ENCODE data around the gene NCKIPSD. TPM values are rescaled to one million over a fixed set of nuclear protein-coding genes. Genes with fewer than 3 reads are reported as not detected.

NCKIPSD gene
- total RNA-seq, 1 experiment from 2014 or later, result 39.2 TPM

DNA sequence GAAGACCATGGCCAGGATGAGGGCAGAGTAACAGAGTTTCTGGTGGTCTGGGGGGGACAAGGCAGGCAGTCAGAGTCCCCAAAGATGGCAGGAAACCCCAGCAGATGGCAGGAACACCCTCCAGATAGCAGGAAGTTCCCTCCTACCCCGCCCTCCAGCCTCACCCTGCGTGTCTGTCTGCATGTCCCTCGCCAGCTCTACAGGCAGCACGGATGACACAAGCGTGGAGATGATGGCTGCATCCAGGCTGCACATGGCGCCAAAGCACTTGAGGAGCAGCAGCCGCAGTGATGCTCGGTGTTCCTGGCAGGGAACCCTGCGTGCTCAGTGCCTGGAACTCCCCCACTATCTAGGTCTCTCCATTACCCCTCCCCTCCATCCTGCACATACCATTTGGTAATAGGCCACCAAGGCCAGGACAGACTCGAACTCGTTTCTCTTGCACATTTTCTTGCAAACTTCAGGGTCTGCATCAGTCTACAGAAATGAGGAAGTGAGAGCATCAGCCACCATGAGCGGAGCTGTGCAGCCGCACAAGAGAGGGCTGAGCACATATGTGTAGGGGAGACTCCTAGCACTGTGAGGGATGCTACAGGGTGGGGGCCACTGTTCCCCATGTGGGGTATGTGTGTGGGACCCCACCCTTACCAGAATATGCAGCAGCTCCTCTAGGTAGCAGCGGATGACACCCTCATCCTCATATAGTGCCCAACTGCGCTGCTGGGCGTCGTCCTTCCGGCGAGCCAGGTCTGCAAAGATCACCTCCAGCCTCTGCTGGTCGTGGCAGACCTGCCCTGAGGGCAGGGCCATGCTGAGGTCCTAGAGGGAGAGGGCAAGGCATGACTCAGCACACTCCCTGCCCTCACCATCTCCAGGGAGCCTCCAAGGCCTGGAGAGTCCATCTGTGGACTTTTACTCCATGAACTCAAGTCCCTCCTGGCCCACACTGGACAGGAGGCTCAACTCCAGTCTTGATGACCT, 6.0 kb downstream of the NCKIPSD start:
- no peak for DNase-seq (ENCODE audit: low read depth)

DNA sequence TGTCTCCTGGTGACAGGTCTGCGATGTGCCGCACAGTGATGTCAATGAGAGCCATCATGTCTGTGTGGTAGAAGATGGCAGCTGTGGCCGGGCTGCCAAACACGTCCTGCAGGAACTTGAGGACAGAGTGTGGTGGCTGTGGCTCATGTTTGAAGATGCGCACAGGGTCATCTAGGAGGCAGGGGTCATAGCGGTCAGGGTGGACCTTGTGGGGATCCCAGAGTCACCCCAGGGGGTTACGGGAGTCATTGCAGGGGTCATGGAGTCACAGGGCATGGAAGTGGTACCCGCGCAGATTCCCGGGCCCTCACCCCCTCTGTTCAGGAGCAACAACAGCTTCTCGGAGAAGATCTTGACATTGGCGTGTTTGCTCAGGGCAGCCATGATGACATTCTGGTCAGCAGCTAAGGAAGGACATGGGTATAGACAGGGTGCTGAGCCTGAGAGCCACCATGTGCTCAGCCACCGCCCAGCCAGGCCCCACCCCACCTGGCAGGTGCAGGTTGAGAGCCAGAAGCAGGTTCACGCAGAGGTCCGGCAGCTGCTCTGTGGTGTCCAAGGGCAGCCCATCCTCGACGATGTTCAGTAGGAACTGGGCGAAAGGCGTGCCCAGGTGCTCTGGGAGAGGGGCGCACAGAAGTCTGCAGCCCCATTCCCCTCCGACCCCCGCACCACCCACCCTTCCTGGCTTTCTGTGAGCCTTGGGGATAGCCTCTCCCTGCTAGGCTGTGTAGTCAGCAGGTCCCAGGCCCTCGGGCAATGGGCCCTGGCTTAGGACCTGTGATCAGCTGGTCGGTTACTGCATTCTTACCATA, 6.9 kb downstream of the NCKIPSD start:
- no peak for DNase-seq (ENCODE audit: low read depth)

DNA sequence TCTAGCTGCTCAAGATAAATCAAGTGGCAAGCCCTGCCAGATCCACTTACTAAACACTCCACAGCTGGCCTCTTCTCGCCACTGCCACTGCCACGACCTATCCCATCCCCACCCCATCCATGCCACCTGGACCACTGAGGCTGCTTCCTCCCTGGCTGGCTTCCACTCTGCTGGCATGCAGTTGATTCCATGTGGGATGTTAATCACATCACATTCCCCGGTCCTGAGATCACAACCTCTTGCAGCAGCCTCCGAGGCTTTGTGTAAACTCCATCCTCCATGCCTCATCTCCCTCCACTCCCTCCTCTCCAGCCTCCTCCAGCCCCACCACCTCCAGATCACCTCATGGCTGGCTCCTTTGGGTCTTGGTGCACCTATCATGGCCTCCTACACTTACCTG, 7.7 kb downstream of the NCKIPSD start:
- DNase-seq (ENCODE audit: low read depth), result no peak

DNA sequence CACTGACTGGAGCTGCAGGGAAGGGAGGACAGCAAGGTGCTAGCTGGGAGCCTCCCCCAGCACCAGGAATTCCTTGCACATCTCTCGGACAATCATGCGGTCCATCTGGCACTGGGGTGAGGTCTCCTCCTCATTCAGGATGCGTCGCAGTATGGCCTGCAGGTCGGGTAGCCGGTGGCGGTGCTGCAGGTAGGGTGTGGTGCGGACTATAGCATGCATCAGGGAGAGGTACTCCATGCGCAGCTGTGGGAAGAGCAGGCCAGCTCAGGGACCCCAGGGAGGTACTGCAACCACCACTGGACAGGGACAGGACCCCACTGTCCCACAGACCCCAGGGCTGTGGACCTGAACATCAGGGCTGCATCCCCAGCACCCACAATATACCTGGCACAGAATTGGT, 11.2 kb downstream of the NCKIPSD start:
- no peak for DNase-seq (ENCODE audit: low read depth)

DNA sequence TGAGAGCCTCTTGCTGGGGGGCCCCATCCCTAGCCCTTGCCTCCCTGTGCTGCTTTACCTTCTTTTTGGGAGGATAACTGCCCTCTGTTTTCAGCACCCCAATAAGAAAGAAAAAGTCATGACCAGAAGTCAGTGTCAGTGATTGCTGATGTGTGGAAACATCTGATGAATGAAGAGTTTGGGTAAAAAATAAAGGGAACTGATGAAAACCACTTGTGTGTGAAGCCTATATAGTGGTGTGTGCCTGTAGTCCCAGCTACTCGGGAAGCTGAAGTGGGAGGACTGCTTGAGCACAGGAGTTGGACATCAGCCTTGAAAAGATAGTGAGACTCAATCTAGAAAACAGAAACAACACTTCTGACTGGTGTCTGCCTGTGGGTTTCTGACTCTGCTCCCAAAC, 13.2 kb downstream of the NCKIPSD start:
- no peak for DNase-seq (ENCODE audit: low read depth)

DNA sequence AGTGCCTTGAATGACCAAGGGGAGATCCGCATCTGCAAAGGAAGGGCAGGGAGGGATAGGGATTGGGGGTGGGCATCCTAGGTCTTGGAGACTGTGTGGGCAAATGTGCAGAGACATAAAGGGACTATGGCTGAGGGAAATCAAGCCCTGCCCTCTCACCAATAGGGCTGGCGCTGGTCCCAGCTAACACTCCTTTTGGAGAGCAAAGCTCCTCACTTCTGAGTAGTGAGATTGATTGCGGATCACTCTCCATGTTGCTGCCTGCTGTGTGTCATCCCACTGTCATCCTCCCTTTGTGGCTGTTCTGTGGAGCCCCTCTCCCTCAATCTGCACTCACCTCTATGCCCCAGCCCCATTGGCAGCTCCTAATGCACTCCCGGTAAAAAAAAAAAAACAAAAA, 20.8 kb downstream of the NCKIPSD start:
- no peak for DNase-seq (ENCODE audit: low read depth)

DNA sequence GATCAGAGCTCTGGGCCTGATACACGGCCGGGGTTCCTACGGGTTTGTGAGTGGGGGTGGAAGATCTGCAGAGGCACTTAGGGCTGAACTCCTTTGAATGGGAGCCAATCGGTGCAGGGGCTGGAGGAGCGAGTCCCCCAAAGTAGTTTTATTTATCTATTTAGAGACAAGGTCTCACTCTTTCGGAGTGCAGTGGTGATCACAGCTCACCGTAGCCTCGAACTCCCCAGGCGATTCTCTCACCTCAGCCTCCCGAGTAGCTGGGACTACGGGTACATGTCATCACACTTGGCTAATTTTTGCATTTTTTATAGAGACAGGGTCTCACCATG, 21.4 kb downstream of the NCKIPSD start:
- DNase-seq (ENCODE audit: low read depth), result no peak

DNA sequence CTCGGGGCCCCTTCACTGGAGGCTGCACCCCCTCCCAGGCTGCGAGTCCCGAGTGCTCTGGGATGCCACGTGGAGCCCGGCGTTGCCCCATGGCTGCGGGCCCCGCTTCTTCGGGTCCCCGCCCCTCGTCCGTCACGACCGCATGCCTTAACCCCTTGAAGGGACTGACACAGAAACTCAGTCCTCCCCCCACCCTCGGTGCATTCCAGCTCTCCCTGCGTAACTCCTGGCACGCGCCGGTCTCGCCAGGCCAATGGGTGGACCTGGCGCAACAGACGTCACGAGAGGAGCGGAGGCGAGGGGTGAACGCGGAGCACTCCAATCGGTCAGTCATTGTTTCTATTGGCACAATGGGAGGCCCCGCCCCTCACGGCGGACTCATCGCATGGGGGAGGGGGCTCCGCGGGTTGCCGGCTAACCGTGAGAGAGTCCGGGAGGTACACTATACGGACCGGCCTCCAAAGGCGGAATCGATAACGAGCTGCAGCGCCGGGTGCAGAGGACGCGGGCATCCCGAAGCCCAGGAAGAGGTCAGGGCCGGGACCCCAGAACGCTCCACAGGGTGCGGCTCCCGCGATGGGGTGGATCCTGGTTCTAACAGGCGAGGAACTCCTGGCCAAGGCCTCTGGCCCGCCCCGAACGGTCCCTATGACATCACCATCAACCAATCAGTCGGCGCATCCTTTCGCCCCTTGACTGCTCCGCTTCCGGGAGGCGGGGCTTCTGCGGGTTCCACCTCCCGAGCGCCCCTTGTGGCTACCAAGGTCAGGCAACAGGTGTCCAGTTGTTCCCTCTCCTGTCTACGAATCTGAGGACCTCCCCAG, 22.0 kb downstream of the NCKIPSD start:
- peak; percentile 98 for DNase-seq (ENCODE audit: low read depth)

DNA sequence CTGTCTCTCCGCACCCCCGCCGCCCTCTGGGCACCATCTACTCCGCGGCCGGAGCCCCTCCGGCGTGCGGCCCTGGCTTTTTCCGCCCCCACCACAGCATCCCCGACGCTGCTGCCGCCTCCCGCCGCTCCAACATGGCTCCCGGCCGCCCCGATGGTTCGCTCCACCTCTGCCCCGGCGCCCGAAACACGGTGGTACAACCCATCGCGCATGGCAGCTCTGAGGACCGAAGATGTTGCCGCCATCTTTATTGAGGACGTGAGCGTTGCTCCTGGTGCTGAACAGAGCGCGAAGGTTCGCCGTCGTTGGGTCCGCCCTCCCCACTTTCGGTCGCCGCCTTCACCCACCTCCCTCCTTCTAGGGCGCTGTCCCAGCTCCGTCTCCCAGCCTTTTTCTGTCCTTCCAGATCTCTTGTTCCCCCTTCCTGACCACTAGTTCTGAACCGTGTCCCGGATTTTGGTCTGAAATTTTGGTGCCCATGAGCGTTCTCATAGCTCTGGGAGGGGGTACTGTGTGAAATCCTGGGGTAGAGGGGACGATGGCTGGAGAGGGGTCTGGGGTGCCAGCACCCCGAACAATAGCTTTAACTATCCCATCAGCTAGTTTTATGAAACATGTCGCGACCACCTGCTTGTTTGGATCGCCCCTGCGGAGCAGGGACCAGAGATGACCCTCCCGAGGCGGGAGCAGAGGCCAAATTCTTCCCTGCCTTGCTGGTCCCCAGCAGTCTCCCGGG, 22.8 kb downstream of the NCKIPSD start, which contains the start of gene CELSR3:
Gene CELSR3 (minus strand): TSS at position 134 of the 736 bp plus-strand sequence. CDS start 252 bp downstream, outside the sequence.
- peak; percentile 77 for DNase-seq (ENCODE audit: low read depth)

DNA sequence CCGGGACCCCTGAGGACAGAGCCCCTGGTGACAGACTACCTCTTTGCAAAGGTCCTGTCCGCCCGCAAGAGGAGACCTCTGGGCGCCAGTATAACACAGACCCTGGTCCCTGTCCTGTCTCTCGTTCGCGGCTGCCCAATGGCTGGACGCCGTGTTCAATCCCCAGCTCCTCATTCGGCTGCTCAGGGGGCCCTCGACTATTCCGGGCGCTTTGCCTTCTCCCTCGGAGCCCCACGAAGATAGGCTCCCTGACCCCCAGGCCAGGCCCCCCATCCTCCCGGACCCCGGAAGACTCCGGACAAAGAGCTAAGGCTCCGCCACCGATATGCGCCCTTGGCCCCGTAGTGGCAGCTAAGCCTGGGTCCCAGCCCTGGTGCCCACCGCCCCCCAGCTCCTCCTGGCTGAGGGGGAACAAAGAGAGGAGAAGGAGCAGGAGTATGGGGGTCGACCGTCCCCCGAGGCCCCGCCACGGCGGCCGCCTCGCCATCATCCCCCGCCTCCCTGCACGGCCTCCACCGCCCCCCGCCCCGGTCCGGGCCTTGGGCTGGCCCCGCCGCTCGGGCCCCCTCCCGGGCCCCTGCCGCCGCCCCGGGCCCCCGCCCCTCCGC, 23.5 kb downstream of the NCKIPSD start:
- no peak for DNase-seq (ENCODE audit: low read depth)

DNA sequence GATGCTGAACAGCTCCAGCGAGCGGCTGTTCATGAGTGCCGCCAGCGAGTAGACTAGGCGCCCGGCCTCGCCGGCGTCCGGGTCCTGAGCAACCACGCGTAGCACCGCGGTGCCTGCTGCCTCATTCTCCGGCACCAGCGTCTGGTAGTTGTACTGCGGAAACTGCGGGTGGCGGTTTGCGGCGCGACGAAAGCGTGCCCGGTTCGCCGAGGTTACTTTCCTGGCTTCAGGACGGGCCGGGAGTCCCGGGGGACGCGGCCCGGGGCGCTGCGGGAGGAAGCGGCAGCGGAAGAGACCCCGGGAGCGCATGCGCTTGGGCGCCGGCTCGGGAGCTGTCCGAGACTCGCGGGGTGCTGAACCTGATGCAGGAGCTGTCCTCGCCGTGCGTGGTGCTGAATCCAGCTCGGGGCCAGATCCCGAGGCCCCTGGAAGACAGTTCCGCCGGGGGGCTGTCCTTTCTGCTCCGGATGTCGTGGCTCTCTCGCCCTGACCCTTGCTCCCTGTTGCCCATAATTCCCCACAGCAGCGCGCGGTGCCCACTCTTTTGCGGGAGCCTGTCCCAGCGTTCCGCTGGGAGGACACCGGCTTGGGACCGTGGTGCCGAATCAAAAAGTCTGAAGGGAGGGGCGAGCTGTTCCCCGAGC, 24.1 kb downstream of the NCKIPSD start:
- no peak for DNase-seq (ENCODE audit: low read depth)

DNA sequence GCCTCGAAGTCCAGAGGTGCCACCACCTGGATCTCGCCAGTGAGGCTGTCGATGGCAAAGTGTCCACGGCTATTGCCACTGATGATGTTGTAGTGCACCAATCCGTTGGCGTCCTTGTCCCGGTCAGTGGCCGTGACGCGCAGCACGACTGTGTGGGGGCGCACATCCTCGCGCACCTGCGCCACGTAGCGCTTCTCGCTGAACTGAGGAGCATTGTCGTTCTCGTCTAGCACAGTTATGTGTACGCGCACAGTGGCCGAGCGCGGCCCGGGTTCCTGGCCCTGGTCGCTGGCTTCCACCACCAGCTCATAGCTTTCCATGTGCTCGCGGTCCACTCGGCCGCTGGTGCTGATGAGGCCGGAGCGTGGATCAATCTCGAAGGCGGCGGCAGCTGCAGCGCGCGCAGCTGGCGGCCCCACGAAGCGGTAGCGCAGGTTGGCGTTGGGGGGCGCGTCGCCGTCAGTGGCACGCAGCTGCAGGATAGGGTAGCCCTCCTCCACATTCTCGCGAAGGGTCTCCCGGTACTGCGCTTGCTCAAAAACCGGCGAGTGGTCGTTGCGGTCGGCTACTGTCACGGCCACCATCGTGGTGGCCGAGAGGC, 24.8 kb downstream of the NCKIPSD start:
- no peak for DNase-seq (ENCODE audit: low read depth)

DNA sequence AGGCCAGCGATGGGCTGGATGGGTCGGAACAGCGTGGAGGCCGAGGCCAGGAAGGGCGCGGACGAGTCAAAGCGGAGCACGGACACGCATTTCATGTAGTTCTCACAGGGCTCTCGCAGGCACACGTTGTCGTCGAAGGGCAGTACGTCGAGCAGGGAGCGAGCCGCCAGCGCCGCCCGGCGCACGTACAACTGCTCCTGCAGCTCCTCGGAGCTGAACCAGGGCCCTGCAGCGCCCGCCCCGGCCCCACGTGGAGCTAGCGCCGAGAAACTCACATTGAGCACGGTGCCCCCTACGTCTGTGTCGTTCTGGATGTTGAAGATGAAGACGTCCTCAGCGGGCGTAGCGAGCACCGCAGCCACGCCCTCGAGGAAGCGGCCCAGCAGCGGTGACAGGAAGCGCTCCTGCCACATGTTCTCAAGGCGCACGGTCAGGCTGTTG, 28.9 kb downstream of the NCKIPSD start:
- no peak for DNase-seq (ENCODE audit: low read depth)

DNA sequence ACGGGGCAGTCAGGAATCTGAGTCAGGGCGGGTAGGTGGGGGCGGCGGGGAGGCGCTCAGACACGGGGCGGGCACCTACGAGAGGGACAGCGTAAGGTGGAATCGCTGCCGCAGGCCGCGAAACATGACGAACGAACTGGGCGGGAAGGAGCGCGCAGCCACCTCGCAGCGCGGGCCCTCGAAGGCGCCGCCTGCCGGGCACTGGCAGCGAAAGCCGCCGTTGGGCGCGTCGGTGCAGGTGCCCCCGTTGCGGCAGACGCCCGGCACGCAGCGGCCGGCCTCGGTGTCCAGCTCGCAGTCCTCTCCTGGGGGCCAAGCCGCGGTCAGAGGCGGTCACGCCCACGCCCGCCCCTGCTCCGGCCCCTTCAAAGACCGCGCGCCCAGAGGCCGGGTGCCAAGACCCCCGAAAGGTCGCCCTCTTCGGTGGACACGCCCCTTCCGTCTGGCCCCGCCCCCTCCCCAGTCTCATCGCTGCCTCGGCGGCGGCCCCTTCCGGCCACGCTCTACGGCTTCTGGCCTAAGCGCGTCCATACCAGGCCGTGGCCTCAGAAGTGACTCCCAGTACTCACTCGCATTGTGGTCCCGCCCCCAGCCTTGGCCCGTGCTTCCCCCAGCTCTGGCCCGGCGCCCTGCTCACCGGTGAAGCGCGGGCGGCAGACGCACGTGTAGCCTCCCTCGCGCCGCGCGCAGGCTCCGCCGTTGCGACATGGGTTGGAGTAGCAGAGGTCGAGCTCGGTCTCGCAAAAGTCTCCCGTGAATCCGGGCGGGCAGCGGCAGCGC, 29.5 kb downstream of the NCKIPSD start:
- DNase-seq (ENCODE audit: low read depth), result no peak

DNA sequence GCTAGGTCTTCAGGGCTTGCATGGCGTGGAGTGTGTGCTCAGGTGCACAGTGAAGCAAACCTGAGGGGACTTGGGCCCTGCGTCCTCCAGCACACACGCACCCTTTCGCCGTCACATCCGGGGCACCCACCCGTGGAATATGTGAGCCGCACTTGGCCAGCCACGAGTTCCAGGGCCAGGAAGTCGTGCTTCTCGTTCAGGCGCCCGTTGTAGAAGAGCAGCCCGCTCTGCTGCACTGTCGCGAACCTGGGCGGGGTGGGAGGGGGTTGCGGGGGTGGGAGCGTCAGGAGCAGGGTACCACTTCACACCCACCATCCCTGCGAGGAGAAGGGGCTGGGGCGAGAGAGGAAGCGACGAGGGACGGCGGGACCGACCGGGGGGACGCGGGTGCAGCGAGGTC, 30.1 kb downstream of the NCKIPSD start:
- no peak for DNase-seq (ENCODE audit: low read depth)

DNA sequence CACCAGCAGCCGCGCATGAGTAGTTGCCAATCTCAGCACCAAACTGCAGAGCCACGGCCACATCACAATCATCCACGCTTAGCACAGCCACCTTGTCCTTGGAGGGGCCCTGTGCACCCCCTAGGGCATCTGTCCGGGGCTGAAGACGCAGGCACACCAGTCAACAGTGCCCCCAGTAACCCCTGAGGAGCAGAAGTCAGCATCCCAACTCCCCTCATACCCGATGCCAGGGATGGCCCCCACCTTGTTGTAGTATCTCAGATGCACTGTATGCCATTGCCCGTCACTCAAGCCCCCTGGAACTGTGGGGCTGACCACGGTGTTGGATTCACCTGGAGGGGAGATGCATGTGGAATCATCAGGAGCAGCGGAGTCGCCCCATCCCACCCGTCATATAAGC, 30.7 kb downstream of the NCKIPSD start:
- no peak for DNase-seq (ENCODE audit: low read depth)

DNA sequence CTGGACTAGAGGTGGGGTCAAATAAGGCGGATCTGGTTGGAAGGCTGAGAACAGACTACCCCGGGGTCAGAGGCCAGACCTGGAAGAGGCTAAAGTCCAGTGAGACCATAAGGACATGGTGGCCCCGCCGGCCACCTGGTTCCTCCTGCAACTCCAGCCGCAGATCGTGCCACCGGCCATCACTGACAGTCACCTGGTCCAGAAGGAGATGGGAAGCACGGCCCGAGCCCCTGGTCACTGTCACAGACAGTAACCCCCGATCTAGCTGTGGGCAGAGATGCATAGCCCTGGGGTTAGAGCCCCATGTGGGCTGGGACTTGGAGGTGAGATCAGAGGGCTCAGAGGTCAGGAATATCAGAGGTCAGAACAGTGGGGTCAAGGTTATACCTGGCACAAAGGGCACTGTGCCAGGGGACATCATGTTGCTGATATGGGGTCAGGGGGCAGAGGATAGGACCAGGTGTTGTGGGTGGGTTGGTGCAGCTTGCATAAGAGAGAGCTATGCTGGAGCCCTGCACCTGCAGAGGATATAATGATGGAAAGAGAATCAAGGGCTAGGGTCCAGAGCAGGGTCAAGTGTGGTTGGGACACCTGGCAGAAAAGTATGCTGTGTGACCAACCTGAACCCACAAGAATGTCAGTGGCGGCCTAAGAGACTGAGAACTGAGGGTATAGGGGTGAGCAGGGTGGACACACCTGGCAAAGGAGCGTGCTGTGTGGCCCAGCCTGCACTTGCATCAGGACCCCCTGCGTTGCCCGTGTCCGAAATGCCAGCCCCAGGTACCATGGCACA, 32.6 kb downstream of the NCKIPSD start:
- DNase-seq (ENCODE audit: low read depth), result no peak

DNA sequence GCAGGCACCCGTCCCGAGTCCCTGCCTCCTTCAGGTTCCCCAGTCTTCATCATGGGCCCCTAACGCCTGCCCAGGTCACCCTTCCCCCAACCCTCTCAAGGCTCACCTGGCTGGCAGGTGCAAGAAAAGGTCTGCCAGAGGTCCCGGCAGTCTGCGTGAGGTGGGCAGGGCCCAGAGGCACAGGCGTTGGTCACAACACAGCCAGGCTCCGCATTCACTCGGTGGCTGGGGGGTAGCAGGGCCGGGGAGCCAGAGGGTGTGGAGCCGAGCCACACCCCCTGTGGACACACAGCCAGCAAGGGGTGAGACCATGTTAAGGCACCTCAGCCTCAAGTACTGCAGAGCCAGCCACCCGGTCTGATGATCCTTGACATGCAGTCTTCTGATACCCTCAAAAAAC, 33.9 kb downstream of the NCKIPSD start:
- DNase-seq (ENCODE audit: low read depth), result no peak
